GM03348 (cell line): ENCODE measurements around the gene PRKCB.
"Not testable (repeated sequence)": the region's sequence is repeated elsewhere in the genome, so short reads cannot be mapped to it uniquely, and the experiment has no call there.

Experiments used
- DNase-seq: peaks from one replicate; pipeline ENCODE4 v3.0.0; 2012; ENCODE audit warnings: low spot score

The PRKCB gene

DNA sequence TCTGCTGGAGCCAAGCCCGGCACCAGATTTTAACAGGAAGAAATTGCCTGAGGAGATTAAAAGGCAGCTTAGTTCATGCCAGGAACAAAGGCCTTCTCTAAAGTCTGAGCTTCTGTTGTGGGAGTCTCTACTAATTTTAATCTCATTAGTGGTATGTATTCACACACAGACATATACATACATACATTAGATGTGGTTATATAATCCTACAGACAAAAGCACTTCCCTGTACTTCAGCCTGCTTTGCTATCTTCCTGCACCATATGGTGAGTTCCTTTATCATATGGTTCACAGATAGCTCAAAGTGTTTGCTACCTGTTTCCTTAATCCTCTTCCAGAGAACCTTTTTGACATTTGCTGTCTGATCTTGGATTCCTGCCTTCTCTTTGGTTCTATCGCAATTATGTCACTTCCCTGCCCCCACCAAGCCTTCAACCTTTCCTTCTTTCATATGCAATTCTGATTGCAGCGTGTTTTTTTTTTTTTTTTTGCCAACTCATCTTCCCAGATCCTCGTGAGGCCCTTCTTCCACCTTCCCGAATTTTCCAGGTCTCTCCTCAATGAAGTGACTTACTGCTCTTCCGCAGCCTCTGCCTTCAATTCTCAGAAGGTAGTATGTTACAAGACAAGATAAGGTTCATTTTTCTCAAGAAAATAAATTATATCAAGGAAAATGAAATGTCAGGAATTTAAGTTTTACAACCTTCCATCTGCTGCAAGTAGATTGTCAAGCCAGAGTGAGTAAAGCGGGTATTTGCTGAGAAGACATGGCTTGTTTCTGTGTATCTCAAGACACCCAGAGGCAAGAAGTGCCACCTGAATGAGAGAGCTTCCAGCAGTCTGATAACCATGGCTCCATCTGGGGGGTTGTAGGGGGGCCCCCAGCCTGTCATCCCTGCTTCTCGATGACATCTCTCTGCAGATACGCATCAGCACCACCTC is 300.1 kb downstream of the PRKCB start:
- DNase-seq: no peak

DNA sequence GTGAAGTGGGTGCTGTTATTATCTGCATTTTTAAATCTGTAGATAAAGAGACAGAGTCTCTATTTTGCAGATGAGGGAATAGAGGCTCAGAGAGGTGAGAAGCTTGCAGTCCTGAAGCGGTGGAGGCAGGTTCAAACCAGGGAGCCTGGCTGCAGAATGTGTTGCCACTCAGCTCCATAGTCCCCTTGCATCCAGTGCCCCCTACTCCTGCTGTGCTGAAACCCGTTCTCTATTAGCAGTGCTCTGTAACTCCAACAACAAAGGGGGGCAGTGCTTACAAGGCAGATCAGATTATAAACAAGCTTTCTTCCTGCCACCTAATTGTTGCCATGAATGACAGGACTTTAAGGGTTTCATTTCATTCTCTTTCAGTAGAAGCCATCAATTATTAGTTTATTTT is 302.2 kb downstream of the PRKCB start:
- no peak for DNase-seq

DNA sequence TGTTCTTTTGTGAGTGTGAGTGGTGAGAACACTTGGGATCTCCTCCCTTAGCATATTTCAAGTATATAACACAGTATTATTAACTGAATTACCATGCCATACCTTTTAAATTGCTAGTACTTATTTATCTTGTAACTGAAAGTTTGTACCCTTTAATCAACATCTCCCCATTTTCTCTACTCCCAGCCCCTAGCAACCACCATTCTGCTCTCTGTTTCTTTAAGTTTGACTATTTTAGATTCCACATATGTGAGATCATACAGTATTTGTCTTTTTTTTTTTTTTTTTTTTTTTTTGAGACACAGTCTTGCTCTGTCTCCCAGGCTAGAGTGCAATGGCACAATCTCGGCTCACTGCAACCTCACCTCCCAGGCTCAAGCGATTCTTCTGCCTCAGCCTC is 302.8 kb downstream of the PRKCB start:
- DNase-seq: no peak

DNA sequence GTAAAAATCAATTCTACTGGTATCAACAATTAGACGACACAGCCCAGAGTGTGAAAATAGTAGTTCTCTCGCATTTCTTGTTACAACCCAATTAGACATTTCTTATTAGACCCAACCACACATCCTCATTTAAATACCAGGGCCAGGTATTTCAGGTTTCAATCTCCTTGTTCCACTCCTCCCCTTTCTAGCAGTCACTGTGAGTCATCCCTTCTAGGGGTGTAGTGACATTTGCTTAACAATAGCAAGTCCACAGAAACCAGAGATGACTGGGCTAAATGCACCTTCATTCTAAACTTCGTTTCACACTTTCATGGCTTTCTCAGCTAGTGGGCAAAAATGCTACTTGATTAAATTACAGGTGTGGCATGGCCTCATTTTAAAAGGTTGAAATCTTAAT is 303.5 kb downstream of the PRKCB start:
- no peak for DNase-seq

DNA sequence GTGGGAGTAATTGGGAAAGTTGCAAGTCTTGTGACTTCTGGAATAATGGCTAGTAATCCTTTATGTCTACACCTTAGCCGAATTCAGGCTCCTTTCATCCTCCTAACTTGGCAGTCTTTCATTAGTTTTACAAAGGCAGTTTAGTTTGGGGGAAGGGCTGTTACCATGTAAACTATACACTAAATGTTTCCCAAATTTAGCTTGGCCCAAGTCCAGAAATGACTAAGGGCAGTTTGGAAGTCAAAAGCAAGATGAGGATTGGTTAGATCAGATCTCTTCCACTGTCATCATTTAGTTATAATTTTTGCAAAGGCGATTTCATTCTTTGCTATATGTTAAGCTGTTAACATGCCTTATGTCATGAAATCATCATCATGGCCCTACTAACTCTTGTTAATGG is 304.9 kb downstream of the PRKCB start:
- no peak for DNase-seq

DNA sequence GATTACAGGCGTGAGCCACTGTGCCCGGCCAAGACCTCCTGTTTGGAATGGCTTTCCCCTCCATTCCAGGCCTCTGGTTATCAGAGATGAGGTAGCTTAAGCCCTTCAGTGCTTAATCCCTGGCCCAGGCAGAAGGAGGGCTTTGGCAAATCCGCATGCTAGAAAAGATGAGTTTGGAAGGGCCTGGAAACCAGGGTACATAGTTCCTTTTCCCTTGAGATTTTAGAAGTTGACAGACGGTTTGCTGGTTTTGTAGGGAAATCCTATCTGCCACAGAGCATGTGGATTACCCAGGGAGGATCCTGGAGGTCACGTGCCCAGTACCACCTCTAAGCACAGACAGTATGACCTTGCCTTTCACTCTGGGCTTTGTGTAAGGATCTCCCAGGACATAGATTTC is 305.7 kb downstream of the PRKCB start:
- no peak for DNase-seq

DNA sequence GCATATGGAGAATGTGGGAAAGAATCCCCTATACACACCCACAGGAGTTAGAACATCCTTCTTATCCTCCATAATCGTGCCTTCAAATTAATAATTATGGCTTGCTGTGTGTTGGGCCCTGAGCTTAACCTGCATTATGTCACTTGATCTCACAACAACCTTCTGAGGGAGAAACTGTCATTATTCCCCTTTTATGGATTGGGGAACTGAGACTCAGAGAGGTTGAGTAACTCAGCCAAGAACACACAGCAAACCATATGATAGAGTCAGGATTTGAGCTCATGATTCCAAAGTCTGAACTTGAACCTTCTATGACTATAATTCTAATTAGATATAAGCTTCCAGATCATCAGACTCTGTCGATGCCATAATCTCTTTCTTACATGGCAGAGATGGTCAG is 306.1 kb downstream of the PRKCB start:
- no peak for DNase-seq

DNA sequence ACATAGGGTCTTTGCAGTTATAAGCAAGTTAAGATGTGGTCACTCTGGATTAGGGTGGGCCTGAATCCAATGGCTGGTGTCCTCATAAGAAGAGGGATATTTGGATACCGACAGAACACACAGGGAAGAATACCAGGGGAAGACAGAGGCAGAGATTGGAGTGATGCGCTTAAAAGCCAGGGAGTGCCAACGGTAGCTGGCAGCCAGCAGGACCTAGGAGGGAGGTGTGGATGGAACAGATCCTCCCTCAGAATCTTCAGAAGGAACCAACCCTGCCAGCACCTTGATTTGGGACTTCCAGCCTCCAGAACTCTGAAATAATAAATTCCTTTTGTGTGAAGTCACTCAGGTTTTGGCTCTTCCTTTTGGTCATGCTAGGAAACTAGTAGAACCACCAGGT is 310.1 kb downstream of the PRKCB start:
- DNase-seq: no peak

DNA sequence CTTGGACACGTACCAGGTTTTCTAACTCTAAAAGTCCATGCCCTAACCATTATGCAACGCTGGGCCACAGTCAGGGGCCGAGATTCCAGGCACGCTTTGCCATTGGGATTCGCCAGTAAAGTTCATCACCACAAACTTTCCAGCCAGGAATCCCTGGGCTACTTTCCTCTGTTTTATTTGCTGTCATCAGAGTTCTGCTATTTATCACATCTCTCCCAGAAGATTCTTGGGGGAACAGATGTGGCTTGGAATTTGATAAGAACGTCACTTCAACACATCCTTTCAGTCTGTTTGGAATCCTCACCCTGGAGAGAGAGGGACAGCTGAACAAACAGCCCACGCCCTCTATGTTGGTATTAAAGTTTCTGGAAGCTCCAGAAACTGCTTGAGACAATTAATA is 310.7 kb downstream of the PRKCB start:
- DNase-seq: no peak

DNA sequence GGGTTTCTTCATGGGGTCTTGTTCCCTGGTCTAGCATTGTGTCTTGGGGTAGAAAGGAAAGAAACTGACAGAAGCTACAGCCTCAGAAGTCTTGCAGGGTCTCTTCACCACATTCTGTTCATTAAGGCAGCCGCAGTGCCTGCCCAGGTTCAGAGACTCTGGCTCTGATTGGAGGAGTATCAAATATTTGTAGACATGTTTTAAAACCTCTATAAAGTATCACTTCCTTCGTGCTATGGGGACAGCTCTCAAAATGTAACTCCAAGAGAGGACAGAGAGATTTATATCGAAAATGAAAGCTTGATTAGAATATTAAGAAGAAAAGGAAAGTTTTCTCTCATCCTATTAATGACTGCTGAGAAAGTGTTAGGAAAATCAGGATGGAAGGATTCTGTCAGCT is 313.3 kb downstream of the PRKCB start:
- DNase-seq: no peak

DNA sequence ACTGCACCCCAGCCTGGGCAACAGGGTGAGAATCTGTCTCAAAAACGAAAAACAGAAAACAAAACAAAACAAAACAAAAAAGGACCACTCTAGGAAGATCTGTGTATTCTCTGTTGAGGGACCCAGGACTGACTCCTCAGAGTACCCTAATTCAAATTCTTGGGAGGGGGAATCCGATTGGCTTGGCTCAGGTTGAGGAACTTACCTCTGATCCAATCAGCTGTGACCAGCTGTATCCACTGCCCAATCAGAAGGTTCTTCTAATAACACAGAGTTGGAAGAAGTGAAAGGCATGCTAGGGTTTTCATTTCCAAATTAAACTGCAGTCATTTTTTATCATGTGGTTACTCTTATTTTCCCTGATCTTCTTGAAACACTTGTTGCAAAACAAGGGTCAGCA is 314.5 kb downstream of the PRKCB start:
- no peak for DNase-seq

DNA sequence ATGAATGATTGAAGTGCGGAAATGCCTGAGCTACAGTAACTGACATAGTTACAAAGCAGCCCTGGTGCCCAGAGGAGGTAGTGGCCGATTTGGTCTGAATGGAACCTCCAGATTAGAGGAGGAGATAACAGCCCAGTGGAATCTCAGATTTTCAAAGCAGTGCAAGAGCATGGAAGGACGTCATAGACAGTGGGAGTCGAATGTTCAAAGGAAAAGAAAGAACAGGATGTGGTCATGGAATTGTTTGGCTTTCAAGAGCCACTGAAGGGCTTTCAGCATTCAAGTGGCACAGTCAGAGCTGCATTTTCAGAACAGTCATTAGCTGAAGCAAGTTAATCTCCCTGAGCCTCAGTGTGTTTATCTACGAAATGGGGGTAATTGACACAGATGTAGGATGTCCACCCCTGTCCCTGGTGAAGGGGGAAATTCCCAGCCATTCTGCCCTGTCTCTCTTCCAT is 315.7 kb downstream of the PRKCB start:
- no peak for DNase-seq

DNA sequence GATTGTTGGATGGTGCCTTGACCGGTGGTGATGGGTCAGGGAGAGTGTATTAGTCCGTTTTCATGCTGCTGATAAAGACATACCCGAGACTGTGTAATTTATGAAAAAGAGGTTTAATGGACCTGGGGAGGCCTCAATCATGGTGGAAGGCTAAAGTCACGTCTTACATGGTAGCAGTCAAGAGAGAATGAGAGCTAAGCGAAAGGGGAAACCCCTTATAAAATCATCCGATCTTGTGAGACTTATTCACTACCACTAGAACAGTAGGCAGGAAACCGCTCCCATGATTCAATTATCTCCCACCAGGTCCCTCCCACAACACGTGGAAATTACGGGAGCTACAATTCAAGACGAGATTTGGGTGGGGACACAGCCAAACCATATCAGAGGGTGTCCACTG is 316.3 kb downstream of the PRKCB start:
- DNase-seq: not testable (repeated sequence)

DNA sequence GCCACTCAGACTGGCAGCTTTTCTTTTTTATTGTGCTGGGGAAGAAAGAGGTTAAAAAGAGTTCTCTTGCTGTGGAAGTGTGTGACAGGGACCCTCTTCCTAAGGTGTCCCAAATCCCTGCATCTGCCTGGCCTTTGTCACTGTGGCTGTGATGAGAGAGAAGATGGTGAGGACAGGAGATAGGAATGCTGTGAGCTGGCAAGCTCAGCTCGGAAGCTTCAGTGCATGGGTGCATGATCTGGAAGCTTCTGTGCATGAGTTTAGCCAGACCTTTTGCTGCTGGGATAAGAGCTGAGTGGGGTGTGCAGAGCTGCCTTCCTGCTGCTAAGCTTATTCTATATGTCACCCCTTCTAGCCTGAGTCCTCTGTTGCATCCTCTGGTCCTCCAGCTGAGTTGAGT is 317.0 kb downstream of the PRKCB start:
- DNase-seq: no peak

DNA sequence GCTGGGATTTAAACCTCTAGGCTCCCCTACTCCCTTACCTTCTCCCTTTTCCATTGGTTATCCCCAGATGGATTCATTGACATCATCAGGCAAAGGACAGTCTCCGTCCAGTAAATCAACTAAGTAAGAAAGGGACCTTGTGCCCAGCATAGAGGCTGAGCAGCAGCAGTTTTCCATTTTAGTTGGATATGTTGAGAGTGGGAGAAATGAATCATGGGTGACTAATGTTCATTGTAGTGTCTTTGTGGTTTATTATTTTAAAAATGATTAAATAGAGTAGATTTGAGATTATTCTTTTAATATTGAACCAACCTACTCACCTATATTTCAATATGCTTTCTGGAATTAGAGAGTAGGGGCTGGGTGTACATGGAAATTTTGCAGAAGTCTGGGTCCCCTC is 321.0 kb downstream of the PRKCB start:
- no peak for DNase-seq

DNA sequence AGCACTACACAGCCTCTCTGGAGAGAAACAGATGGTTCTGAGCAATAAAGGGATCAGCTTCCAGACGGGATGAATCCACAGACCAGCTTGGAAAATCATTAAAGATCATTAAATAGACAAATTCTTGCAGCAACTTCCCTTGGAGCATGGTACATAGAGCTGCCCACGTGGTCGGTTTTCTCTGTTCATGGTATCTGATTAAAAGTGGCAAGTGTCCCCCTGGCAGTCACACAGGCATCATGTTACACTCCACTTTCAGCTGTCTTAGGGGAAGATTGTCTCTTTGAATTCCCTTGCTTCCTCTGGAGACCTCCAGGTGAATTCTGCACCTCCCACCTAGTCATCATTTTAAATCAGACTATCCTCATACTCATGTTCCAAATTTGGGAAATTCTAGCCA is 328.2 kb downstream of the PRKCB start:
- DNase-seq: no peak

DNA sequence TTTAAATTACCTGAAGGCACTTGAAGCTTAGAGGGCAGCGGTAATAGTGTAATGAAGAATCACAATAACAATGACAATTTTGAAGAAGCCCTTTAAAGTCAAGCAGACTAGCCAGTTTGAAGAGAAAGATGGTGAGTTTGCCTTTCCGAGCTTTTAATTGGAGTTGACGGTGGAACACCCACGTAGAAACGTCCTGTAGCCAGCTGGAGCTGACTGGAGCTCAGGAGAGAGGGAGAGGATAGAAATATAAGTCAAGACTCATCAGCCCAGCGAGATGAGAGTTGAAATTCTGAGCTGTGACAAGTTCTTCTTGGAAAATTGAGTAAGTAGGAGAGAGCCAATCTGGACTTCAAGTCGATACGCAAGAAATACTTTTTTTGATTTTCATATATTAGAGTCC is 328.6 kb downstream of the PRKCB start:
- DNase-seq: no peak

DNA sequence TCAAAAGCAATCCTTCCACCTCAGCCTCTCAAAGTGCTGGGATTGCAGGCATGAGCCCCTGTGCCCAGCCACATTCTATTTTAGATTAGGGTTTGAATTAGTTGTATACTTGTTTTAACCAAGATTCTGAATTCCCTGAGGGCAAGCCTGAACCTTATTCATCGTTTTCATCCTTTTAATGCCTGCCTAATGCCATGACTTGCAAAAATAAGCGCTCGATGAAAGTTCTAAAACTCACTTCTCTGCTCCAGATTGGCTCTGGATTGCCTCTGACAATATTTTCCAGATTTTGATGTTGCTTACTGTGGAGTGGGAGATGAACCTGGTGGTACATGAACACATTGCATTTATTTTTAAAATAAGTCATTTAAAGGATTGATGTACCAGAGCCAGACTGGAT is 329.5 kb downstream of the PRKCB start:
- DNase-seq: no peak

DNA sequence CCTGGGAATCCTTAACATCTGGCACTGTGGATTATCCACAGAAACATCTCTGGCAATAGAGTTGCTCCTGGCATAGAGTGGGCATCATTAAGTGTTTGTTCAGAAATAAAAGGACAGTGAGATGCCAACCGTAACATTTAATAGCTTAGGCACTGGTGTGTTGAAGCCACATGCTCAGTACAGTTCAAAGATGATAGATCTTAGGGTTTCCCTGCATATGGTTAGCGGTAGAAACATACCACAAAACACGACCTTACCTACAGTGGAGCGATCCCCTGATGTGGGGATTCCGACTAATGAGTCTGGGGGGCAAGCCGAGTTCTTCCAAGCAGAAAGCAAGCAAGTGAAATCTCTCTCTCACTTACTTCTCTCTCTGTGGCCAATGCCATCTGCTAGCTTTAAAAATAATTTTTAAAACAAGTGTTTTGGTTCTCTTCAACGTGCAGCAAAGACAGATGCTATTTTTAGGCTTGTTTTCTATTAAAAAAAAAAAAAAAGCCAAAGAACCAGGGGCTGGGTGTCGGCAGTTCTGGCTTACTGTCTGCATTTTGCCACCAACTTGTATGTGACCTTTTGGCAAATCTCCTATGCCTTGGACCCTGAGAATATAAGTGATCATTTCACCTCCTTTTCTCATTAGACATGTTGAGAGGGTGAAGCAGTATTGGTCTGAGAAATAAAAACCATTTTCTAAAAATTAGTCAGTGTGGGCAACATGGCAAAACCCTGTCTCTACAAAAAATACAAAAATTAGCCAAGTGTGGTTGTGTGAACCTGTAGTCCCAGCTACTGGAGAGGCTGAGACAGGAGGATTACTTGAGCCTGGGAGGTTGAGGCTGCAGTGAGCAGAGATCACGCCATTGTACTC is 331.1 kb downstream of the PRKCB start:
- no peak for DNase-seq

DNA sequence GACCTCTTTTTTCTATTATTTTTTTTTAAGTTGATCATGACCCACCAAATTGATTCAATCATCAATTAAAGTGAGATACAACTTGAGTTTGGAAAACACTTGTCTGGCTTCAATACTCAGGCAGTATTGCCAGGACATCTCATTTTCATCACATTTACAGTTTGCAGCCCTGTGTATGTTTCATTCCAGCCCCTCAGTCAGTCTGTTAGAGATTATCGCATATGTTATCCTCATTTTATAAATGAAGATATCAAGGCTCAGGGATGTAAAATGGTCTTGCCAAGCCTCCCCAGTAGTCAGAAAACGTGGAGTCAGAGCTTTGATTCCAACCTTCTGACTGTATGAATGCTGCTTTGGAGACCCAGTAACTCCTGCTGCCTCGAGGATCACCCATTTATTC is 333.1 kb downstream of the PRKCB start:
- DNase-seq: no peak

DNA sequence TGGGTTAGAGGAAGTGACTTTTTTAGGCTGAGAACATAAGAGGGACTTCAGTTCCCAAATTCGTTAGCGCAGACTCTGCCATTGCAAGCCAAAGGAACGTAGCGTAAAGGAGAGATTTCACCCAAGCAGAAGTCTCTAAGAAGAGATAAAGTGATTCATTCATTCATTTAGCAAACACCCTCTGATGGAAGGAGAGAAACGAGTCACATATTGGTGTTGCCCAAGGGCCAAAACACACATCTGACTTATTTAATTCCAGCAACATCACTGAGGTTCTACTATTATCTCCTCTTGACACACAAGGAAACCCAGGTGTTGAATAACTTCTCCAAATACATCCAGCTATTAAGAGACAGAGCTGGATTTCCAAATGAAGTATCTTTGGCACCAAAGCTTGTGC is 334.6 kb downstream of the PRKCB start:
- DNase-seq: no peak

DNA sequence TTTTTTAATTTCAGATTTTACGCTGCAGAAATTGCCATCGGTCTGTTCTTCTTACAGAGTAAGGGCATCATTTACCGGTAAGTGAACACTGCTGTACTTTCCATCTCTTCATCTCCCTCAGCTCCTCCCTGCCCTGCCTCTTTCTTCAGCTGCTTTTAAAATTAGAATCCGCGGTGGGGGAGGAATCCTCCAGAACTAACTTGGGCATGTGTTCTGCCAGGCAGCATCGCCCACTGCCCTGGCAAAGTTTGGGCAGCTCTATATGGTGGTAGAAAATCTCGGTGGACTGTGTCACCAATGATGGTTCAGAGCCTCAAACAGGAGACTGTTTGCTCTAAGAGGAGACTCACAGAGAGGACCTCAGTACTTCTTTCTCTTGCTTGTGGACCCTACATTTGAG is 338.7 kb downstream of the PRKCB start:
- DNase-seq: no peak

DNA sequence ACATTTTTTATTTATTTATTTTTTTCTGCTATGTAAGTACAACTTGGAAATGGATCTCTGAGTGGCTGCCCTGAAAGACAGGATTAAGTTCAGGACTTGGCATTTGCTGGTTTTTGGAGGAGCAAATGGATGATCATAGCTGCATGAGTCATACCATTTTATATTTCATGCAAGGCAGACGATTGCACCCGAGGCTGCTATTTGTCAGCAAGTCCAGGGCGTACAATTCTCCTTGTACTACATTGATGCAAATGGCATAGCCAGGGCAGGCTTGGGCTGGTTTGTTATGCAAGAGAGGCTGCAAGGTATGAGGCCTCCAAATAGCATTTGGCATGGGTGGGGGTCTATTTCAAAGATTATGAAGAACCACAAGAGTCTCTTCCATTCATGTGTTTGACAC is 339.2 kb downstream of the PRKCB start:
- DNase-seq: no peak
